GM18505 (cell line): Measurements from ENCODE around the gene KCNAB1.

Experiments used
- ATAC-seq: cut with Tn5 transposase; IDR thresholded peaks from one replicate; pipeline ENCODE4 v1.9.1; 2021; ENCODE audit not compliant: unreplicated experiment
- POLR2A ChIP-seq: IDR thresholded peaks from 4 replicates; pipeline ENCODE4 v1.6.1; 2011; ENCODE audit warnings: borderline replicate concordance; ENCODE audit not compliant: insufficient read depth, insufficient read length; ENCODE audit errors: extremely low read depth

The KCNAB1 gene

DNA sequence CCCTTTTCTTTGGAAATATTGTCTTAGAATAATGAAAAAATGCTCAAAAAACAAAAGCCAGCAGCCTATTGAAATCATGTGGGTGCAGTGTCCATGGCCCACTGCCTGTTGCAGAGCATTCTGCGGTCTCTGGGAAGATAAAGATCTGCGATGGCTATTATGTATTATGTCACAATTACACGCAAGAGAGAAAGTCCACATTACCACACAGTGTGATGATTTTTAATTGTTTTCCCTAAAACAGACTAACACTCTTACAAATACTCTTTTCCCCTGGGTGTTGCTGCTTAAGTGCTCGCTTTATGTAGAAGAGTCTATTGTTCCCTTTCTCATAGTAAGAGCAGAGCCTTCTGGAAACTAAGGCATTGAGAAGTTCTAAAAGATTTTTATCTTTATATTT lies 402.3 kb downstream of the KCNAB1 start:
- ATAC-seq = no peak
- no peak for TF ChIP-seq POLR2A

DNA sequence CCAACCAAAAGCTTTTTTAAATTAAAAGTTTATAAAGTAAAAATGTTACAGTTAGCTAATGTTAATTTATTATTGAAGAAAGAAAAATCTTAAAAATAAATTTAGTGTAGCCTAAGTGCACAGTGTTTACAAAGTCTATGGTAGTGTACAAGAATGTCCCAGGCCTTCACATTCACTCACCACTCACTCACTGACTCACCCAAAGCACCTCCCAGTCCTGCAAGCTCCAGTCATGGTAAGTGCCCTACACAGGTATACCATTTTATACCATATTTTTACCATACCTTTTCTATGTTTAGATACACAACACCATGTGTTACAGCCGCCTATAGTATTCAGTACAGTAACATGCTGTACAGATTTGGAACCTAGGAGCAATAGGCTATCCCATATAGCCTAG lies 405.4 kb downstream of the KCNAB1 start:
- no peak for ATAC-seq

DNA sequence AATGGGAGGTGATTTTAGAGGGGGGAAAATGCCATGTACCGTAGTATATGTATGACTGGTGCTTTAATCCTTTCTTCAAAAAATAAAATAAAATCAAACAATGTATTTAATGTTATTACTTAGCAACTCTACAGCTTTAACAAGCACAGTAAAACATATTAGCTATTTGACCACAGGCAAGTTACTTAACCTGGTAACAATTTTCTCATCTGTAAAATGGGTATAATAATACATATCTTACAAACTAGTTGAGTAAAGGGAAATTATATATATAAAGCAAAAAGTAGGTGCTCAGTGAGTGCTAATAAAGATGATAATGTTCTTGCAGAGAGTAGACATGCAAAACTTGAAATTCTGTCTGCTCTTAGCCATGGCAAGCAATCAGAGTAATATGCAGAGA lies 406.7 kb downstream of the KCNAB1 start:
- ATAC-seq = no peak
- no peak for TF ChIP-seq POLR2A

More for the DNA sequence above, 405.4 kb downstream of the KCNAB1 start:
- TF ChIP-seq POLR2A = no peak

DNA sequence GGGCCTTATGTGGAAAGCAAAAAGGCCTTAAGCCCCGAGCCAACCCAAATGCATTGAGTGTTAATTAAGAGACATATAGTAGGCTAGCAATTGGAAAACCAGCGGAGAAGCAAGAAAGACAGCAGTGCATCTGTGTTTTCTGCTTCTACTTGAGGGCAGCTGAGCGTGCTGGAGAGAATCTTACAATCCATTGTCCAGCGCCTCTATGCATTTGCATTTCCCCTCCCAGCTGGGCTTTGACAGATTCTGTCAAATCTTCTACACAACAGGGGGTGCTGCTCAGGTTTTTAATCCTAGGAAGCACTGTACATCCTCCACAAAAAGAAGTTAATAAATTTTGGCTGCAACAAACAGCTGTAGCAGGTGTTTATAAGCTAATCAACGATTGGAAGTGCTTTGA lies 410.6 kb downstream of the KCNAB1 start:
- TF ChIP-seq POLR2A = no peak
- ATAC-seq = no peak

DNA sequence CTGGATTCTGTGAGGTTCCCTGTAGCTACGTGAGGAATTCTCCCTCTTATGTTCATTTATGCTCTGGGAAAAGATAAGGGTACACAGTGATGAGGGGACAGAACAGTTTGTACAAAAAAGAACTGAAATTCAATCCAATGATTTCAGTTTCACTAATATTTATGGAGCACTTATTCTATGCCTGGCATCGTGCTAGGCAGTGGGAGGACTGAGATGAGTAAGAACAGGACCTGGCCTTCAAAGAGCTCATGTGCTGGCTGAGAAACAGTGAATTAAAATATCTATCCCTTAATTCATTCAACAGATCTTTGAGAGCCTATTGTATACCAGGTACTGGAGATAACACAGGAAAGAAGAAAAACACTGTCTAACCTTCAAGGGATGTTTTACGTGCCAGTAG lies 412.4 kb downstream of the KCNAB1 start:
- TF ChIP-seq POLR2A = no peak
- ATAC-seq = no peak

DNA sequence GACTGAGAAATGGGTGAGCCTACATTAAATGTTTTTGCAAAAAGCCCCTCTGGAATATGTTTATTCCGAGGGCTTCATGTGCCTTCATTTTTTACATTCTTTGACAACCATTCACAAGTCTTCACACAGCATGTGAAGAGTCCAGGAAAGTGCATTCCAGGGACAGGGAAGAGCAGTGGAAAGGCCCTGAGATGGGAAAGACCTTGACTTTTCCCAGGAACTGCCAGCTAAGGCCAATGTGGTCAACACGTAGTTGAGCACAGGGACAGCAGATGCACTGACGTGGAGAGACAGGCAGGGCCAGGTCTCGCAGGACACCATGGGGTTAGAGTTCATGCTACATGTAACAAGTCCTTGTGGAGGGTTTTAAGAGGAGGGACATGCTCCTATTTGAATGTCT lies 412.8 kb downstream of the KCNAB1 start:
- no peak for ATAC-seq
- TF ChIP-seq POLR2A = no peak

DNA sequence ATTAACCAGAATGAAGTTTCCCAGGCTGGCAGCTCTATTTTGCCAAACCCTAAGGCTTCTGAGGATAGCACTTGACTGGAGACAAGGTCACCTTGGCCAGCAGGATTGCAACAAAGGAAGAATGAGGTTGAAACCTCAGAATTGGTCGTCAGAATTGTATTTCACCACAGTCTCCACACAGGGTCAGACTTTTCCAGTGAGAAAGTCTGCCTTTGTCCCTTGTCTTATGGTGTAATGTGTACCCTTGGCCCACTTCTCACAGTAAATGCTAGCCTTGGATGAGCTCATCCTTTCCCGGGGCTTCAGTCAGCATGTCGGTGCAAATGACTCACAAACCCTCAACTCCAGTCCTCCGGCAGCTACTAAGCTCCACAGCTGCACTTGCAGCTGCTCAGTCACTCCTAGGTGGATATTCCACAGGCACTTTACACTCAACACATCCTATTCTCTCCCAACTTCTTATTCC lies 414.8 kb downstream of the KCNAB1 start:
- no peak for TF ChIP-seq POLR2A

DNA sequence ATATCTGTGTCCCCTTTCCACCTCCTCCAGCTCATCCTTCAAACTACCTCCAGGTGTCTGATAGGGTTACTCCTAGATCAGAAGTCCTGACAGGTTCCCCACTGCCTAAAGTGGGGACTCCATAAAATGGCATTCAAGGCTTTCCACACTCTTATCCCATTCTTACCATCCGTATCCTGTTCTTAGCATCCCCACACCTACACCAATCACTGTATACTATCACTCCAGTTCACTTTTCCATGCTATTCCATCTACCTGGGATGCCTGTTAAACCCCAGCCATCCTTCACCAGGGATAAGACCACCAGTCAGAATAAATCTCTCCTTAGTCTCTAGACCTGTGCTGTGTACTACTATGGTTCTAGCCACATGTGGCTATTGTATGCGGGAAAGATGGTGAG lies 415.4 kb downstream of the KCNAB1 start:
- TF ChIP-seq POLR2A = no peak
- ATAC-seq = no peak

More for the DNA sequence above, 414.8 kb downstream of the KCNAB1 start:
- ATAC-seq = no peak

DNA sequence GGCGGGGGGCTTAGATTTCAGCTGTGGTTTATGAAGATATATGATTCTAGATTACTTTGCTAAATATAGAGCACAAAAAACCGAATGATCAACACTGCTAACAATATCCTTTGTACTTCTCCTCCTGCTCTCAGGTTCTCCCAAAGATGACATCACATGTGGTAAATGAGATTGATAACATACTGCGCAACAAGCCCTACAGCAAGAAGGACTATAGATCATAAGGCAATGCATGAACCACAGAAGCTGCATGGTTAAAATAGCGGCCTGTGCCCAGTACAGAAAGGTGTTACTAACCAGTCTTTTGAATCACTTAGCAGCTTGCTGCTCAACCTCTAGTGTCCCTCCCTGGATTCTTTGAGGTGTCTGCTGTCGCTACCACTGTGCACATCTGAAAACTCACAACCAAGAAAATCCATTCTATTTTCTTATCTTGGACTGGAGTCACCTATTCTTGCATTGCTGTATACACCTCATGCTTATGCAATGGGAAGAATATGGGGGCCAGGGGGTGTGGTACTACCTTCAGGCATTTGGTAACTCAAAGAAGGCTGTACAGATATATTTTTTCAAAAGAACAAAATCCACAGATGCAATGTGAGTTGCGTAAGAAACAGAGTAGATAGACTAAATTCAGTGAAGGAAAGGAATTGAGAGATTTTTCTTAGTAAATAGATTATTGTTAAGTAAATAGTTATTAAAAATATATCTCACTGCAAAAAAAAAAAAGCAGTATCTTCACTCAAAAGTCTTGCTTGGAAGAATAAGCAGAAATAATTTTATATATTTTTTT lies 416.3 kb downstream of the KCNAB1 start:
- TF ChIP-seq POLR2A = no peak

DNA sequence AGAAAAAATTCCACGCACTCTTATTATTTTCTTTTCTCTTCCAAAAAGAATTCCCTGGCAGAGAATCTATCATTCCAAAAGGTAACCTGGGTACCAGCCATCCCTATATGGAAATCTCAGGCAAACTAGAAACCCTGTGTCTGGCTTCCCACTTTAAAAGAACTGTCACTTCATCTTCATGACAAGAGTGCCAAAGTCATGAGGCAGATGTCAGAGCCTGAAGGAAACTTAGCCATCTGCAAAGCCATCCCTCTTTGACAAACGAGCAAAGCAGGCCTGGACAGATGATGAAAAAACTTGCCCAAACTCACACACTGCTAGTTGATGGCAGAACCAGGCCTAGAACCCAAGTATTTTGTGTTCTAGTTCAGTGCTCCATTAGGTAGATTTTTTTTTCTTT lies 418.7 kb downstream of the KCNAB1 start:
- no peak for ATAC-seq
- no peak for TF ChIP-seq POLR2A

More for the DNA sequence above, 416.3 kb downstream of the KCNAB1 start:
- ATAC-seq = no peak

DNA sequence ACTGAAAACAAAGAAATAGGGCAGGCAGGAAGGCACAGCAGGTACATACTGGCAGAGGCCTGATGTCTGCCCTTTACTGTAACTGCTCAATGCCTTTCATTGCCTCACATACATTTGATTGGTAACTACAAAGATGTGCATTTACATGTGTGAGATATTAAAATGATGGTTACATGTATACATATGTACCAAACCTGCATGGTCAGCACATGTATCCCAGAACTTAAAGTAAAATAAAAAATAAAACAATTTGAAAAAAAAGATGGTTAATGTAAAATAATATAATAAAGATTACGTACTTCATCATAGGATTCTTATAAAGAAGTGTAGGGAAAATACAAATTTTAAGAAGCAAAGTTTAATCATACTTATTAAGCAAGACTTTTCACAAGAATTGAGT lies 419.4 kb downstream of the KCNAB1 start:
- no peak for ATAC-seq

DNA sequence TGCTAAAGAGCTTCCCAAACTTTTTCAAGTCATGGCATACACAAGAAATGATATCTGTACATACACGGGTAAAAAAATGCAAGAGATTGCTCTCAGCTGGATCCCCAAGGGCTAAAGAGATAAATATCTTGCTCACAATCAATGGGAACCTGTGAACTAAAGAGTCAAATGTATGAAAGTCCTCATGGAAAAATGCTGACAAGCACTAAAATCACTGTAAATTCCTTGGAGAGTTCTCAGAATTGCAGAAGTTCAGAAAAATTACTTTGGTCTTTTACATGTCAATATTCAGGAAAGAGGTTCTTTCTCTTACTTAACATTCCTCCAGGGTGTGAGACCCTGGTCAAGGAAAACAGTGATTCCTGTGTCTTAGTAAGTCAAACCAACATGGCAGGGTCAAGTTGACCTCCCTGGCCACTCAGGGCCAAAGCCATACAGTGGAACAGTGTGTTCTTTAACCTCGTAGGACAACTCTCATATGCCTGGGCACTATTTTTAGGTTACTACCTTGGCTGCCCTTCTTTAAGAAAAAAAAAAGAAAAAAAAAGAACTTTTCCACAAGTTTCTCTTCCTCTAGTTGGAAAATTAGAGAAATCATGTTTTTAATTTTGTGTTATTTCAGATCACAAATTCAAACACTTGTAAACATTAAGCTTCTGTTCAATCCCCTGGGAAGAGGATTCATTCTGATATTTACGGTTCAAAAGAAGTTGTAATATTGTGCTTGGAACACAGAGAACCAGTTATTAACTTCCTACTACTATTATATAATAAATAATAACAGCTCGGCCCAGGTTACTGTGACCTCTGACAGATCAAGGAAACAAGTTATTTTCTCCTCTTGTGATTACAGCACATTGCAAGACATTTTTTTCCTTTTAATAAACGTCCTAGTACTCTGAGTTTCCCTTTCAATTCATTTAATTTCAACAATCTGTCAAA lies 422.0 kb downstream of the KCNAB1 start:
- no peak for ATAC-seq
- no peak for TF ChIP-seq POLR2A

More for the DNA sequence above, 419.4 kb downstream of the KCNAB1 start:
- TF ChIP-seq POLR2A = no peak

DNA sequence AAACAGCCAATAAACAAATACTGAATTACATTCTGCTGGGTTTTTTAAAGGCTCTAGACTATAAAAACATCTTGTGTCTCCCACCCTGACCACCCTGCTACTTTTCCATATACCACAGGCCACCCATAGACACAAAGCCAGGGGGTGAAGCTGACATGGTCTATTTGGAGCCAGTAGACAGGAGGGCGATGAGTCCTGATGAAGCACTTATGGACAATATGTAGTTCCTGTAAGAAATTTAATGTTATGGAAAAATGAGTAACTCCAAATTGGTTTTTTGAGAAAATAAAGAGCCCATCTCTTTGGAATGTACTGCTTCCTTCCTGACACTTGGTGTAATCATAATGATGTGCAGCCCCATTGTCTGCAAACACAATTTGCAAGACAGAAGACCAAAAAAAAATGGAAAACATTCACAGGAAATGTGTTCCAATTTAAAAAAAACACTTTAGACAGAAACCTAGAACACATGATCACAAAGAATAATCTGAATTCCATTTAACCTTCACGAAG lies 422.7 kb downstream of the KCNAB1 start:
- no peak for ATAC-seq
- TF ChIP-seq POLR2A = no peak
